Endodermal cell (in vitro differentiated cells): ENCODE results near the gene MCF2L2. TPM values are rescaled to one million over a fixed set of nuclear protein-coding genes. Genes with fewer than 3 reads are reported as not detected.

Experiments
- DNase-seq: peaks from one replicate; pipeline ENCODE4 v3.0.0-alpha.2; 2017
- H3K27ac ChIP-seq: 2 replicates; pipeline ENCODE4 v1.5.1; 2013; ENCODE audit warnings: mild to moderate bottlenecking, low read depth, low read length, moderate library complexity
- H3K27me3 ChIP-seq: 2 replicates; pipeline ENCODE4 v1.6.1; 2013; ENCODE audit warnings: mild to moderate bottlenecking, low read length, moderate library complexity; ENCODE audit not compliant: insufficient read depth, control insufficient read depth, poor library complexity, severe bottlenecking
- H3K36me3 ChIP-seq: 2 replicates; pipeline ENCODE4 v1.7.0; 2013; ENCODE audit warnings: mild to moderate bottlenecking, low read length, moderate library complexity; ENCODE audit not compliant: control insufficient read depth, insufficient read depth
- H3K4me1 ChIP-seq: one replicate; pipeline ENCODE4 v1.7.0; 2013; ENCODE audit warnings: low read length; ENCODE audit not compliant: control insufficient read depth, insufficient read depth
- H3K4me3 ChIP-seq: 2 replicates; pipeline ENCODE4 v1.5.1; 2013; ENCODE audit warnings: mild to moderate bottlenecking, low read length, moderate library complexity
- H3K9ac ChIP-seq: 2 replicates; pipeline ENCODE4 v1.6.1; 2013; ENCODE audit warnings: mild to moderate bottlenecking, low read length, moderate library complexity; ENCODE audit not compliant: poor library complexity, severe bottlenecking; ENCODE audit errors: extremely low read depth
- H3K9me3 ChIP-seq: 2 replicates; pipeline ENCODE4 v1.6.1; 2013; ENCODE audit warnings: mild to moderate bottlenecking, low read length, moderate library complexity; ENCODE audit not compliant: control insufficient read depth
- H3K27ac Mint-ChIP-seq: 2 replicates; pipeline ENCODE4 v1.8.0; 2020; ENCODE audit warnings: mixed read lengths
- H3K27me3 Mint-ChIP-seq: 2 replicates; pipeline ENCODE4 v1.8.0; 2021; ENCODE audit warnings: mild to moderate bottlenecking, mixed read lengths; ENCODE audit not compliant: insufficient read depth
- H3K36me3 Mint-ChIP-seq: 2 replicates; pipeline ENCODE4 v1.8.0; 2020; ENCODE audit warnings: low read depth, mixed read lengths
- H3K4me1 Mint-ChIP-seq: 2 replicates; pipeline ENCODE4 v1.8.0; 2020; ENCODE audit warnings: mixed read lengths
- H3K4me3 Mint-ChIP-seq: 2 replicates; pipeline ENCODE4 v1.8.0; 2020; ENCODE audit warnings: mild to moderate bottlenecking, moderate library complexity, mixed read lengths
- H3K9me3 Mint-ChIP-seq: 2 replicates; pipeline ENCODE4 v1.8.0; 2020; ENCODE audit warnings: mild to moderate bottlenecking, mixed read lengths
- WGBS, 2 experiments: methylation state at CpG; one replicate each; pipeline versions ENCODE4 v1.1.5 to v1.1.7; 2013; ENCODE audit warnings: missing lambda C conversion rate in 2 of 2, mixed read lengths in 1 of 2; ENCODE audit not compliant: insufficient coverage in 1 of 2, insufficient read length in 1 of 2; 5-methylcytosine and 5-hydroxymethylcytosine counted together
- total RNA-seq, 2 donors: library from RNA; stranded (reverse); fragmentation: NEBNext Ultra II Directional in 1 of 2; extraction: Animal tissue kit (Norgen Biotek cat#: 25700) in 1 of 2; gene quantifications; 2 replicates in 1 of 2; 3 replicates in 1 of 2; pipeline ENCODE4 v1.2.1, GENCODE V29; 2021
- TF ChIP-seq, protein P1 (sequence below): fragments of 200-600 bp; sonication (generic); conservative IDR thresholded peaks from 2 replicates; pipeline ENCODE4 v1.5.0; 2021; ENCODE audit warnings: antibody characterized with exemption, mild to moderate bottlenecking

Gene MCF2L2
- total RNA-seq, 2 donors from 2014 or later: 72.6 to 86.5 TPM

DNA sequence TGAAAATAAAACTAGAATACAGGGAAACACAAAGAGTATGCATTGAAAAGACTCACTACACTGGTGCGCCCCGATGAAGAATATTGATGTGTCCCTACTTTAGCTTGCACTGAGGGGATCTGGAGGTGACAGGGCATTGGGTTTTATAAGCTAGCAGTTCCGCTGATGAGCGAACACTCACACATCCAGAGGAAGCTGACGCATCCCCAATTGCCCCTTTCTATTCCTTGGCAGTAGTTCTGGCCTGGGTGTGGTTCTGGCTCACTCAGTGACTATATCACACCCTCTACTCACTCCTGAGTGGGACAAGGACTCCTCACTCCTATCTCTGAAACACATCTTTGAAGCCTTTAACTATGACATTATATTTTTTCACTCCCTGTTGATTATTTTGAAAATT is 104.3 kb downstream of the MCF2L2 start:
- no peaks in the 10 kb centered on the region for H3K27me3 Mint-ChIP-seq
- no peak overlapping the region for H3K9ac ChIP-seq
- no peak for DNase-seq
- no peaks in the 10 kb centered on the region for H3K4me1 ChIP-seq
- peaks cover 2% of the 10 kb centered on the region for H3K9me3 Mint-ChIP-seq
- TF ChIP-seq, protein P1, sequence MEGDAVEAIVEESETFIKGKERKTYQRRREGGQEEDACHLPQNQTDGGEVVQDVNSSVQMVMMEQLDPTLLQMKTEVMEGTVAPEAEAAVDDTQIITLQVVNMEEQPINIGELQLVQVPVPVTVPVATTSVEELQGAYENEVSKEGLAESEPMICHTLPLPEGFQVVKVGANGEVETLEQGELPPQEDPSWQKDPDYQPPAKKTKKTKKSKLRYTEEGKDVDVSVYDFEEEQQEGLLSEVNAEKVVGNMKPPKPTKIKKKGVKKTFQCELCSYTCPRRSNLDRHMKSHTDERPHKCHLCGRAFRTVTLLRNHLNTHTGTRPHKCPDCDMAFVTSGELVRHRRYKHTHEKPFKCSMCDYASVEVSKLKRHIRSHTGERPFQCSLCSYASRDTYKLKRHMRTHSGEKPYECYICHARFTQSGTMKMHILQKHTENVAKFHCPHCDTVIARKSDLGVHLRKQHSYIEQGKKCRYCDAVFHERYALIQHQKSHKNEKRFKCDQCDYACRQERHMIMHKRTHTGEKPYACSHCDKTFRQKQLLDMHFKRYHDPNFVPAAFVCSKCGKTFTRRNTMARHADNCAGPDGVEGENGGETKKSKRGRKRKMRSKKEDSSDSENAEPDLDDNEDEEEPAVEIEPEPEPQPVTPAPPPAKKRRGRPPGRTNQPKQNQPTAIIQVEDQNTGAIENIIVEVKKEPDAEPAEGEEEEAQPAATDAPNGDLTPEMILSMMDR: no peak
- no peak overlapping the region for H3K27ac Mint-ChIP-seq
- peaks cover 86% of the 10 kb centered on the region for H3K36me3 ChIP-seq
- H3K4me3 Mint-ChIP-seq: no peak overlapping the region
- 88 to 95% methylated on average over 5 of the region's 5 CpGs for WGBS, 2 experiments
- peaks cover 62% of the 10 kb centered on the region for H3K36me3 Mint-ChIP-seq
- H3K4me1 Mint-ChIP-seq: peaks cover 5% of the 10 kb centered on the region
- H3K9me3 ChIP-seq: no peaks in the 10 kb centered on the region
- H3K27ac ChIP-seq: no peak overlapping the region
- H3K27me3 ChIP-seq: no peaks in the 10 kb centered on the region
- H3K4me3 ChIP-seq: no peak overlapping the region

DNA sequence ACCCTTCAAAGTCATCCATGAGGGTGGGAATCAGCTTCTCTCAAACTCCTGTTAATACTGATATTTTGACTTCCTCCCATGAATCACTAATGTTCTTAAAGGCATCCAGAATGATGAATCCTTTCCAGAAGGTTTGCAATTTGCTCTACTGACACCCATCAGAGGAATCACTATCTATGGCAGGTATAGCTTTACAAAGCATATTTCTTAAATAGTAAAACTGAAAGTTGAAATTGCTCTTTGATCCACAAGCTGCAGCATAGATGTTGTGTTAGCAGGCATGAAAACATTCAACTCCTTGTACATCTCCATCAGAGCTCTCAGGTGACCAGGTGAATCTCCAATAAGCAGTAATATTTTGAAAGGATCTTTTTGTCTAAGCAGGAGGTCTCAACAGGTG is 109.0 kb downstream of the MCF2L2 start:
- H3K9me3 Mint-ChIP-seq: no peaks in the 10 kb centered on the region
- Histone ChIP-seq H3K27ac (no peak overlapping the region), H3K4me3 (no peak overlapping the region), H3K4me1 (peaks cover 9% of the 10 kb centered on the region), H3K36me3 (peaks cover 90% of the 10 kb centered on the region), H3K9me3 (no peaks in the 10 kb centered on the region), H3K27me3 (no peaks in the 10 kb centered on the region), H3K9ac (no peak overlapping the region)
- TF ChIP-seq, protein P1: no peak
- H3K27ac Mint-ChIP-seq: no peak overlapping the region
- no peak overlapping the region for H3K4me3 Mint-ChIP-seq
- no peaks in the 10 kb centered on the region for H3K27me3 Mint-ChIP-seq
- no peak for DNase-seq
- H3K4me1 Mint-ChIP-seq: peaks cover 3% of the 10 kb centered on the region
- H3K36me3 Mint-ChIP-seq: peaks cover 65% of the 10 kb centered on the region

DNA sequence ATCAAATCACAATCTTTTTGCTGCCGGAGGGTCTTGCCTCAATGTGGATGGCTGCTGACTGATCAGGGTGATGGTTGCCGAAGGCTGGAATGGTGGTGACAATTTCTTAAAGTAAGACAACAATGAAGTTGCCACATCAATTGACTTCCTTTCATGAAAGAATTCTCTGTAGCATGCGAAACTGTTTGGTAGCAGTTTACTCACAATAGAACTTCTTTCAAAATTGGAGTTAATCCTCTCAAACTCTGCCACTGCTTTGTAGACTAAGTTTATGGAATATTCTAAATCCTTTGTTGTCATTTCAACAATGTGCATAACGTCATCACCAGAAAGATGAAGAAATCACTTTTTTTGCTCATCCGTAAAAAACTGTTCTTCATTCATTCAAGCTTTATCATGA is 109.5 kb downstream of the MCF2L2 start:
- no peak for DNase-seq
- Histone ChIP-seq H3K27ac (no peak overlapping the region), H3K9ac (no peak overlapping the region), H3K4me3 (no peak overlapping the region), H3K4me1 (peaks cover 9% of the 10 kb centered on the region), H3K36me3 (peaks cover 90% of the 10 kb centered on the region), H3K27me3 (no peaks in the 10 kb centered on the region), H3K9me3 (no peaks in the 10 kb centered on the region)
- H3K4me3 Mint-ChIP-seq: no peak overlapping the region
- no peak overlapping the region for H3K27ac Mint-ChIP-seq
- 82 to 91% methylated on average over 3 to 5 of the region's 5 CpGs for WGBS, 2 experiments
- TF ChIP-seq, protein P1: no peak
- no peaks in the 10 kb centered on the region for H3K9me3 Mint-ChIP-seq
- peaks cover 64% of the 10 kb centered on the region for H3K36me3 Mint-ChIP-seq
- H3K27me3 Mint-ChIP-seq: no peaks in the 10 kb centered on the region
- H3K4me1 Mint-ChIP-seq: peaks cover 8% of the 10 kb centered on the region
